NCI-H748 (cell line): Measurements from ENCODE around the gene SH2B2.
"Not testable (repeated sequence)": the region's sequence is repeated elsewhere in the genome, so short reads cannot be mapped to it uniquely, and the experiment has no call there.

Experiments
- DNase-seq: peaks from one replicate; lab custom pipeline; 2025; ENCODE audit not compliant: unreplicated experiment; lab: John Stamatoyannopoulos, UW

Gene SH2B2

GRCh38 chr7:102284891-102285539 is 1.7 kb upstream of the SH2B2 start:
- DNase-seq = no peak

- no peak for DNase-seq
Measured at GRCh38 chr7:102285540-102286236, 980 bp upstream of the SH2B2 start.

GRCh38 chr7:102287111-102287980 is 678 bp downstream of the SH2B2 start:
- peak; percentile 65 for DNase-seq

GRCh38 chr7:102287981-102288278 is 1.3 kb downstream of the SH2B2 start:
- DNase-seq = no peak

- no peak for DNase-seq
Measured at GRCh38 chr7:102288285-102288930, 1.7 kb downstream of the SH2B2 start.

- no peak for DNase-seq
Measured at GRCh38 chr7:102289057-102289456, 2.4 kb downstream of the SH2B2 start.

- no peak for DNase-seq
Measured at GRCh38 chr7:102291056-102291915, 4.6 kb downstream of the SH2B2 start.

- DNase-seq = no peak
Measured at GRCh38 chr7:102291916-102292267, 5.2 kb downstream of the SH2B2 start.

- no peak for DNase-seq
Measured at GRCh38 chr7:102292813-102293798, 6.4 kb downstream of the SH2B2 start.

- no peak for DNase-seq
Measured at GRCh38 chr7:102294589-102294988, 7.9 kb downstream of the SH2B2 start.

- DNase-seq = no peak
Measured at GRCh38 chr7:102295346-102296178, 8.9 kb downstream of the SH2B2 start.

- DNase-seq = no peak
Measured at GRCh38 chr7:102296179-102296438, 9.4 kb downstream of the SH2B2 start.

- no peak for DNase-seq
Measured at GRCh38 chr7:102296514-102296913, 9.8 kb downstream of the SH2B2 start.

- DNase-seq = no peak
Measured at GRCh38 chr7:102297487-102298218, 11.0 kb downstream of the SH2B2 start.

GRCh38 chr7:102300643-102301221 is 14.1 kb downstream of the SH2B2 start:
- no peak for DNase-seq

- DNase-seq = not testable (repeated sequence)
Measured at GRCh38 chr7:102301367-102301766, 14.7 kb downstream of the SH2B2 start.

- DNase-seq = no peak
Measured at GRCh38 chr7:102302025-102302424, 15.4 kb downstream of the SH2B2 start.
